OCI-LY7 (cell line): ENCODE measurements around the gene ACTR2. TPM values are rescaled to one million over a fixed set of nuclear protein-coding genes. Genes with fewer than 3 reads are reported as not detected.

Source experiments
- BruUV-seq: library from RNA; stranded (reverse); fragments of 400-500 nt; replicated peaks from 2 replicates; lab custom pipeline; 2021; lab: Mats Ljungman, UMichigan
- CTCF ChIA-PET: fragments of 300-600 bp; sonication (Branson Sonifier 250); formaldehyde crosslinking; loops from one replicate; lab custom pipeline; 2022; ENCODE audit warnings: antibody characterized with exemption; ENCODE audit not compliant: unreplicated experiment; lab: Charles Lee
- POLR2A ChIA-PET: fragments of 300-600 bp; sonication (Branson Sonifier 250); formaldehyde crosslinking; loops from one replicate; lab custom pipeline; 2022; ENCODE audit warnings: antibody characterized with exemption; lab: Charles Lee
- DNase-seq: peaks from one replicate; pipeline ENCODE4 v3.0.0-alpha.2; 2015; ENCODE audit warnings: low spot score
- H2AFZ ChIP-seq: fragments of 200-600 bp; sonication (generic), shearing (Covaris generic); 2 replicates; pipeline ENCODE4 v1.6.1; 2014; ENCODE audit warnings: mild to moderate bottlenecking, antibody characterized with exemption, low read length, moderate library complexity
- H3K27ac ChIP-seq: fragments of 200-600 bp; sonication (generic); 2 replicates; pipeline ENCODE4 v1.5.1; 2014; ENCODE audit warnings: mixed run types, low read depth, mild to moderate bottlenecking, moderate library complexity, low read length, inconsistent platforms; ENCODE audit not compliant: poor library complexity, severe bottlenecking
- H3K36me3 ChIP-seq: fragments of 200-600 bp; sonication (generic); 2 replicates; pipeline ENCODE4 v1.6.1; 2014; ENCODE audit warnings: mild to moderate bottlenecking, antibody characterized with exemption, low read length, moderate library complexity, mixed read lengths; ENCODE audit not compliant: insufficient read depth
- H3K4me1 ChIP-seq: fragments of 200-600 bp; sonication (generic); 2 replicates; pipeline ENCODE4 v1.5.1; 2014; ENCODE audit warnings: mild to moderate bottlenecking, low read length; ENCODE audit not compliant: insufficient read depth, poor library complexity, severe bottlenecking
- H3K4me2 ChIP-seq: fragments of 200-600 bp; sonication (generic); 2 replicates; pipeline ENCODE4 v1.6.1; 2014; ENCODE audit warnings: mild to moderate bottlenecking, low read length
- H3K4me3 ChIP-seq: fragments of 200-600 bp; sonication (generic); 2 replicates; pipeline ENCODE4 v1.5.1; 2014; ENCODE audit warnings: mild to moderate bottlenecking, low read depth, low read length; ENCODE audit not compliant: poor library complexity, severe bottlenecking
- H3K79me2 ChIP-seq: fragments of 200-600 bp; sonication (generic); 2 replicates; pipeline ENCODE4 v1.6.1; 2016; ENCODE audit warnings: low read depth, mild to moderate bottlenecking, low read length, moderate library complexity, mixed read lengths; ENCODE audit not compliant: insufficient read depth
- H3K9me2 ChIP-seq: fragments of 200-600 bp; sonication (generic); 2 replicates; pipeline ENCODE4 v1.6.1; 2016; ENCODE audit warnings: mild to moderate bottlenecking, low read length, mixed read lengths; ENCODE audit not compliant: insufficient read depth
- H3K9me3 ChIP-seq: fragments of 200-600 bp; sonication (generic); 2 replicates; pipeline ENCODE4 v1.6.1; 2014; ENCODE audit warnings: mild to moderate bottlenecking, mixed run types, low read length, mixed read lengths
- H4K20me1 ChIP-seq: fragments of 200-600 bp; sonication (generic); 2 replicates; pipeline ENCODE4 v1.6.1; 2014; ENCODE audit warnings: mild to moderate bottlenecking, antibody characterized with exemption, low read length, moderate library complexity, mixed read lengths; ENCODE audit not compliant: insufficient read depth
- EZH2phosphoT487 ChIP-seq: fragments of 200-600 bp; sonication (generic); IDR thresholded peaks from 2 replicates; pipeline ENCODE4 v1.6.1; 2018; ENCODE audit warnings: low read depth, borderline replicate concordance, mild to moderate bottlenecking, mixed run types, antibody characterized with exemption, low read length, moderate library complexity, mixed read lengths
- intact Hi-C: fragments of 100-400 bp; cut with micrococcal nuclease; formaldehyde crosslinking; loops from one replicate; pipeline ENCODE4 v1.10.0; 2022; ENCODE audit not compliant: unreplicated experiment
- total RNA-seq, 2 experiments: library from RNA; depleted of rRNA in 1 of 2; stranded (reverse); fragments of >200 nt in 1 of 2; shearing (Covaris generic) in 1 of 2; gene quantifications; 2 replicates each; pipeline ENCODE4 v1.2.3, GENCODE V29; 2014 to 2022
- TF ChIP-seq, protein P1 (sequence below): fragments of 200-600 bp; sonication (generic); conservative IDR thresholded peaks from 2 replicates; pipeline ENCODE4 v1.5.1; 2014; ENCODE audit warnings: mild to moderate bottlenecking, antibody characterized with exemption, low read length, moderate library complexity, mixed read lengths

Gene ACTR2
- total RNA-seq, 2 experiments from 2014 or later = 69.0 to 412 TPM

DNA sequence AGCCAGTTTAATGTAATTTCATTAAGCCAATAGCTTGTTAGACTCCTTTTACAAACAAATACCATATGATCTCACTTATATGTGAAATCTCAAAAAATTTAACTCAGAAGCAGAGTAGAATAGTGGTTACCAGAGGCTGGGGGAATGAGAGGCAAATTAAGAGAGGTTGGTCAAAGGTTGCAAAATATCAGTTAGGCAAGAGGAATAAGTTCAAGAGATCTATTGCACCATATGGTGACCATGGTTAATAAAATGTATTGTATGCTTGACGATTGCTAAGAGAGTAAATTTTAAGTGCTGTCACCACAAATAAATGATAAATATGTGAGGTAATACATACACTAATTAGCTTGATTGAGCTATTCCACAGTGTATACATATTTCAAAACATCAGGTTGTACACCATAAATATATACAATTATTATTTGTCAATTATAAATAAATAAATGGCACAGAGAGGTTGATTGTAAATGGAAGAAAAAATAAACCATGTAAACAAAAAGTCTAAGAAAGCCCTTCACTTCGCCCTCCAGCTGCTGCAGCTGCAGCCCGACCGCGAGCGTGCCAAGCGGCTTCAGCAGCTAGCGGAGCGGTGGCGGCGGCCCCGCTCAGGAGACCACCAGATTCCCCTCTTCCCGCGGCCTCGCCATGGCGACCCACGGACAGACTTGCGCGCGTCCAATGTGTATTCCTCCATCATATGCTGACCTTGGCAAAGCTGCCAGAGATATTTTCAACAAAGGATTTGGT is 23.0 kb upstream of the ACTR2 start:
- CTCF ChIA-PET = no interaction called here
- TF ChIP-seq EZH2phosphoT487 = no peak
- no TSS peak for BruUV-seq

DNA sequence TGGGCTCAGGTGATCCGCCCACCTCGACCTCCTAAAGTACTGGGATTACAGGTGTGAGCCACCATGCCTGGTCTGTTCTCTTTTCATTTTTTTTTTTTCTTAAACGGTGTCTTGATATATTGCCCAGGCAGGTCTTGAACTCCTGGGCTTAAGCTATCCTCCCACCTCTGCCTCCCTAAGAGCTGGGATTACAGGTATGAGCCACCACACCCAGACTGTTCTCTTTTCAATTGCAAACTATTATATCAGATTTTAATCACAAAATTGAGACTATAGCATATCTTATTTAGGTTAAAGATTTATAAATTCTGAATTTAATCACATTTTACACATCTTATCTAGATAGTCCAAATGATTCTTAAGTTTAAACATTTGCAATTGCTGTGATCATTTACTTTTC is 15.5 kb upstream of the ACTR2 start:
- TF ChIP-seq, protein P1, sequence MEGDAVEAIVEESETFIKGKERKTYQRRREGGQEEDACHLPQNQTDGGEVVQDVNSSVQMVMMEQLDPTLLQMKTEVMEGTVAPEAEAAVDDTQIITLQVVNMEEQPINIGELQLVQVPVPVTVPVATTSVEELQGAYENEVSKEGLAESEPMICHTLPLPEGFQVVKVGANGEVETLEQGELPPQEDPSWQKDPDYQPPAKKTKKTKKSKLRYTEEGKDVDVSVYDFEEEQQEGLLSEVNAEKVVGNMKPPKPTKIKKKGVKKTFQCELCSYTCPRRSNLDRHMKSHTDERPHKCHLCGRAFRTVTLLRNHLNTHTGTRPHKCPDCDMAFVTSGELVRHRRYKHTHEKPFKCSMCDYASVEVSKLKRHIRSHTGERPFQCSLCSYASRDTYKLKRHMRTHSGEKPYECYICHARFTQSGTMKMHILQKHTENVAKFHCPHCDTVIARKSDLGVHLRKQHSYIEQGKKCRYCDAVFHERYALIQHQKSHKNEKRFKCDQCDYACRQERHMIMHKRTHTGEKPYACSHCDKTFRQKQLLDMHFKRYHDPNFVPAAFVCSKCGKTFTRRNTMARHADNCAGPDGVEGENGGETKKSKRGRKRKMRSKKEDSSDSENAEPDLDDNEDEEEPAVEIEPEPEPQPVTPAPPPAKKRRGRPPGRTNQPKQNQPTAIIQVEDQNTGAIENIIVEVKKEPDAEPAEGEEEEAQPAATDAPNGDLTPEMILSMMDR = no peak
- TF ChIP-seq EZH2phosphoT487 = no peak
- H3K4me3 ChIP-seq = no peak overlapping the region
- H3K4me2 ChIP-seq = no peak overlapping the region
- BruUV-seq = no TSS peak
- ChIA-PET CTCF (no interaction called here), POLR2A (interaction anchor here (0.7 to 3.8 kb wide), 5 partner anchors 10 to 156 kb away, joined by 3 to 37 read pairs (median 4); partner anchors contain the start of genes ACTR2 and CEP68)
- peaks cover 41% of the 10 kb centered on the region for H3K4me1 ChIP-seq
- H4K20me1 ChIP-seq = no peaks in the 10 kb centered on the region
- H3K36me3 ChIP-seq = no peaks in the 10 kb centered on the region
- no peak overlapping the region for H2AFZ ChIP-seq
- DNase-seq = no peak
- no peaks in the 10 kb centered on the region for H3K79me2 ChIP-seq
- intact Hi-C loops = no loop called here
- H3K9me2 ChIP-seq = no peaks in the 10 kb centered on the region
- no peaks in the 10 kb centered on the region; the same call in 1 of the 2 replicates for H3K9me3 ChIP-seq
- no peak overlapping the region for H3K27ac ChIP-seq

More for the DNA sequence above, 23.0 kb upstream of the ACTR2 start:
- Histone ChIP-seq H3K79me2 (no peaks in the 10 kb centered on the region), H2AFZ (no peak overlapping the region), H3K9me2 (no peaks in the 10 kb centered on the region), H3K36me3 (no peaks in the 10 kb centered on the region), H3K4me1 (peaks cover 23% of the 10 kb centered on the region), H3K4me3 (no peak overlapping the region), H3K9me3 (peaks cover 4% of the 10 kb centered on the region; the same call in 1 of the 2 replicates), H3K27ac (no peak overlapping the region), H3K4me2 (no peak overlapping the region), H4K20me1 (no peaks in the 10 kb centered on the region)
- DNase-seq = peak; percentile 50
- intact Hi-C loops = no loop called here
- POLR2A ChIA-PET = interaction anchor here (1.2 to 1.7 kb wide), 2 partner anchors 10 to 12 kb away, joined by 3 to 8 read pairs; no protein-coding TSS in a partner anchor

DNA sequence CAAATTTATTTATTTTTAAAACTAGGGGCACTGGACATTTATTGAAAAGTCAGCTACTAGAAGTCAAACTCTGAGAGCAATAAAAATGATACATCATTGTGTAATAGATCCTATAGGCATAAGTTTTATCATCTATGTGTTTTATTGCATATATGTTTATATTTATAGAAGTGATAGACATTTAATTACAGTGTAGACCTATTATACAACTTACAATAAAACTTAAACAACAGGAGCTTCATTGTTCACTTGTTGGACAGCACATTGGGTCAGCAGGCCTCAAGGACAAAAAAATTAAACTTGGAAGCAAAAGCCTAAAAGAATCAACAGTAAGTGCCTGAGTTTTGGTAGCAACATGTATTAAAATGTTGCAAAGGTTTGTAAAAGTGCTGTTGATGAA is 15.0 kb upstream of the ACTR2 start:
- intact Hi-C loops = no loop called here
- H3K9me3 ChIP-seq = no peaks in the 10 kb centered on the region; the same call in 1 of the 2 replicates
- H3K4me3 ChIP-seq = no peak overlapping the region
- POLR2A ChIA-PET = interaction anchor here (0.6 to 3.8 kb wide), 6 partner anchors 14 to 164 kb away, joined by 3 to 37 read pairs (median 4); partner anchors contain the start of gene ACTR2
- no peaks in the 10 kb centered on the region for H3K36me3 ChIP-seq
- no TSS peak for BruUV-seq
- CTCF ChIA-PET = no interaction called here
- no peak for TF ChIP-seq EZH2phosphoT487
- TF ChIP-seq, protein P1 = no peak
- H3K27ac ChIP-seq = no peak overlapping the region
- no peak for DNase-seq
- no peaks in the 10 kb centered on the region for H3K9me2 ChIP-seq
- peaks cover 36% of the 10 kb centered on the region for H3K4me1 ChIP-seq
- H3K4me2 ChIP-seq = no peak overlapping the region
- H4K20me1 ChIP-seq = no peaks in the 10 kb centered on the region
- H3K79me2 ChIP-seq = no peaks in the 10 kb centered on the region
- no peak overlapping the region for H2AFZ ChIP-seq
